ENCODE measurements around the gene NMUR1.

NMUR1 gene

GRCh38 chr2:231542136-231542535 lies 11.9 kb upstream of the NMUR1 start:
- TF ChIP-seq TAF1 (IDR thresholded peaks at IDR 0.05; ENCODE audit: borderline replicate concordance, insufficient read depth, low read length) (no peak), SIN3A (IDR thresholded peaks at IDR 0.05; ENCODE audit: borderline replicate concordance, insufficient read depth, low read length) (no peak), REST (IDR thresholded peaks at IDR 0.05; ENCODE audit: insufficient read depth in 1 of 2, low read depth in 2 of 2, low read length in 2 of 2) (no peak), POLR2AphosphoS5 (IDR thresholded peaks at IDR 0.05; ENCODE audit: low read depth, low read length) (no peak), FOXP2 (optimal IDR thresholded peaks at IDR 0.05; ENCODE audit: borderline replicate concordance, extremely low read depth, extremely low read length, insufficient read depth) (no peak)

GRCh38 chr2:231541645-231542044 lies 11.4 kb upstream of the NMUR1 start:
- no peak for TF ChIP-seq REST (IDR thresholded peaks at IDR 0.05; ENCODE audit: insufficient read depth in 1 of 2, low read depth in 2 of 2, low read length in 2 of 2)
- no peak for TF ChIP-seq SIN3A (IDR thresholded peaks at IDR 0.05; ENCODE audit: borderline replicate concordance, insufficient read depth, low read length)
- no peak for TF ChIP-seq FOXP2 (optimal IDR thresholded peaks at IDR 0.05; ENCODE audit: borderline replicate concordance, extremely low read depth, extremely low read length, insufficient read depth)
- TF ChIP-seq TAF1 (IDR thresholded peaks at IDR 0.05; ENCODE audit: borderline replicate concordance, insufficient read depth, low read length) = no peak
- no peak for TF ChIP-seq POLR2AphosphoS5 (IDR thresholded peaks at IDR 0.05; ENCODE audit: low read depth, low read length)

GRCh38 chr2:231539991-231540390 lies 9.7 kb upstream of the NMUR1 start:
- no peak for TF ChIP-seq POLR2AphosphoS5 (IDR thresholded peaks at IDR 0.05; ENCODE audit: low read depth, low read length)
- TF ChIP-seq SIN3A (IDR thresholded peaks at IDR 0.05; ENCODE audit: borderline replicate concordance, insufficient read depth, low read length) = no peak
- no peak for TF ChIP-seq REST (IDR thresholded peaks at IDR 0.05; ENCODE audit: insufficient read depth in 1 of 2, low read depth in 2 of 2, low read length in 2 of 2)
- TF ChIP-seq FOXP2 (optimal IDR thresholded peaks at IDR 0.05; ENCODE audit: borderline replicate concordance, extremely low read depth, extremely low read length, insufficient read depth) = no peak
- TF ChIP-seq TAF1 (IDR thresholded peaks at IDR 0.05; ENCODE audit: borderline replicate concordance, insufficient read depth, low read length) = no peak

- TF ChIP-seq SIN3A (IDR thresholded peaks at IDR 0.05; ENCODE audit: borderline replicate concordance, insufficient read depth, low read length) (no peak), REST (IDR thresholded peaks at IDR 0.05; ENCODE audit: insufficient read depth in 1 of 2, low read depth in 2 of 2, low read length in 2 of 2) (no peak), TAF1 (IDR thresholded peaks at IDR 0.05; ENCODE audit: borderline replicate concordance, insufficient read depth, low read length) (no peak), POLR2AphosphoS5 (IDR thresholded peaks at IDR 0.05; ENCODE audit: low read depth, low read length) (no peak), FOXP2 (optimal IDR thresholded peaks at IDR 0.05; ENCODE audit: borderline replicate concordance, extremely low read depth, extremely low read length, insufficient read depth) (no peak)
These were observed 5.7 kb upstream of the NMUR1 start for GRCh38 chr2:231535961-231536360.

- no peak for TF ChIP-seq REST (IDR thresholded peaks at IDR 0.05; ENCODE audit: insufficient read depth in 1 of 2, low read depth in 2 of 2, low read length in 2 of 2)
- no peak for TF ChIP-seq FOXP2 (optimal IDR thresholded peaks at IDR 0.05; ENCODE audit: borderline replicate concordance, extremely low read depth, extremely low read length, insufficient read depth)
- no peak for TF ChIP-seq POLR2AphosphoS5 (IDR thresholded peaks at IDR 0.05; ENCODE audit: low read depth, low read length)
- TF ChIP-seq TAF1 (IDR thresholded peaks at IDR 0.05; ENCODE audit: borderline replicate concordance, insufficient read depth, low read length) = no peak
- no peak for TF ChIP-seq SIN3A (IDR thresholded peaks at IDR 0.05; ENCODE audit: borderline replicate concordance, insufficient read depth, low read length)
These were observed 3.5 kb upstream of the NMUR1 start for GRCh38 chr2:231533777-231534125.
